Upper lobe of left lung (tissue), 4 donors: Measurements from ENCODE around the gene FOXE3.

Experiments
- EP300 ChIP-seq, 4 donors: sonication (generic); formaldehyde crosslinking; IDR thresholded peaks; one replicate each; pipeline ENCODE4 v1.5.1; 2017; ENCODE audit warnings: antibody characterized with exemption in 4 of 4, control low read depth in 2 of 4
- TF ChIP-seq, protein P1 (sequence below), 6 experiments: fragments of 450-650 bp in 4 of 6; fragments of 200-600 bp in 2 of 6; sonication (generic) in 2 of 6; IDR thresholded peaks; one replicate each; pipeline ENCODE4 v1.5.1; 2016 to 2019; ENCODE audit warnings: antibody characterized with exemption in 6 of 6

DNA sequence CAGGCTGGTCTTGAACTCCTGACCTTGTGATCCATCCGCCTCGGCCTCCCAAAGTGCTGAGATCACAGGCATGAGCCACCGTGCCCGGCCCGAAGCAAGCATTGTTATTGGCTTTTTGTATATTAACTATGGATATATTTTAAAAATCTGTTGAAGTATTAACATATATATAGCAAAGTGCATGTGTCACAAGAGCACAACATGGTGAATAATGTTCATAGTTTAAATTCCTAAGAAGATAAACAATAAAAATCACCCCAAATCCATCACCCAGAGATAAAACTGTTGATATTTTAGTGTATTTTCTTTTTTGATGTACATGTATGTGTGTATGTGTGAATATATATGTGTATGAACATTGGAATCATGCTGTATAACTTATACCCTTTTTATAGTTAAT, 9.1 kb upstream of the FOXE3 start:
- TF ChIP-seq EP300 (IDR thresholded peaks at IDR 0.05), result no peak
- TF ChIP-seq, protein P1, sequence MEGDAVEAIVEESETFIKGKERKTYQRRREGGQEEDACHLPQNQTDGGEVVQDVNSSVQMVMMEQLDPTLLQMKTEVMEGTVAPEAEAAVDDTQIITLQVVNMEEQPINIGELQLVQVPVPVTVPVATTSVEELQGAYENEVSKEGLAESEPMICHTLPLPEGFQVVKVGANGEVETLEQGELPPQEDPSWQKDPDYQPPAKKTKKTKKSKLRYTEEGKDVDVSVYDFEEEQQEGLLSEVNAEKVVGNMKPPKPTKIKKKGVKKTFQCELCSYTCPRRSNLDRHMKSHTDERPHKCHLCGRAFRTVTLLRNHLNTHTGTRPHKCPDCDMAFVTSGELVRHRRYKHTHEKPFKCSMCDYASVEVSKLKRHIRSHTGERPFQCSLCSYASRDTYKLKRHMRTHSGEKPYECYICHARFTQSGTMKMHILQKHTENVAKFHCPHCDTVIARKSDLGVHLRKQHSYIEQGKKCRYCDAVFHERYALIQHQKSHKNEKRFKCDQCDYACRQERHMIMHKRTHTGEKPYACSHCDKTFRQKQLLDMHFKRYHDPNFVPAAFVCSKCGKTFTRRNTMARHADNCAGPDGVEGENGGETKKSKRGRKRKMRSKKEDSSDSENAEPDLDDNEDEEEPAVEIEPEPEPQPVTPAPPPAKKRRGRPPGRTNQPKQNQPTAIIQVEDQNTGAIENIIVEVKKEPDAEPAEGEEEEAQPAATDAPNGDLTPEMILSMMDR (IDR thresholded peaks at IDR 0.05), result no peak
